Esophagus mucosa (tissue), 1 donor: ENCODE data around the gene TBC1D22A. TPM values are rescaled to one million over a fixed set of nuclear protein-coding genes. Genes with fewer than 3 reads are reported as not detected.

Source experiments
- ATAC-seq: fragments of 200-7000 bp; cut with Tn5 transposase; one replicate; pipeline ENCODE4 v1.9.1; 2020
- total RNA-seq: library from RNA; stranded (reverse); gene quantifications from one replicate; pipeline ENCODE4 v1.2.4, GENCODE V29; 2023
- donor health status: DM: yes; HTN: yes; CAD: no.

TBC1D22A gene
- total RNA-seq, 1 donor from 2014 or later = 21.4 TPM

DNA sequence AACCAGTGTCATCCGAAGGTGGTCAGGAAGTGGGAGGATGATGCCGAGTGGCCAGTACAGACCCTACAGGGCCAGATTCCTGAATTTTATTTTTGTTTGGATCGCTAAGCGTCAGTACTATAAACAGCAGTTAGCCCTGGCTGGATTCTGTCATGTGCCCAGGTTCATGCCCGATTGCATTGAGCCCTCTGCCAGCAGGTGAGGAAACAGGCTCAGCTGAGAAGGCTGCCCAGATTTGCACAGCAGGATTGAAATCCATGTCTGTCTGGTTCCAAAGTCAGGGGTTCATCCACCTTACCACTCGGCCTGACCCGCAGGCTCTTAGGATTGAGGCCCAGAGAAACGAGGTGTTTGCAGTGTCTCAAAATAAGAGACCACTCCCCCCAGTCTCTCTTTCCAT lies 9.1 kb upstream of the TBC1D22A start:
- no peak for ATAC-seq

DNA sequence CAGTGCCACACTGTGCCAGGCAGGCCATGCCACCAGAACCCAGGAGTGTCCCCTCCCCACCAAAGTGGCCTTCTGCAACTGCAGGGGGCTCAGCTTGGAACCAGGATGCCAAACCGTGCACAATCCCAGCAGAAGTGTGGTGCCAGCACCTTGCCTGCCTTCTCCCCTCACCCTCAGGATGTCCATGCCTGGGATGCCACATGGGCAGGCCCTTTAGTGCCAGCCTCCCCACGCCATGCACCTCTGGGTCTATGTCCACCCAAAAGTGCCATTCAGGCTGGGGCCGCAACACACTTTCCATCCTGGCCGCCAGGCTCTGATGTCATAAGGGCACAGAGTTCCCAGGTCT lies 8.7 kb upstream of the TBC1D22A start:
- ATAC-seq = no peak

DNA sequence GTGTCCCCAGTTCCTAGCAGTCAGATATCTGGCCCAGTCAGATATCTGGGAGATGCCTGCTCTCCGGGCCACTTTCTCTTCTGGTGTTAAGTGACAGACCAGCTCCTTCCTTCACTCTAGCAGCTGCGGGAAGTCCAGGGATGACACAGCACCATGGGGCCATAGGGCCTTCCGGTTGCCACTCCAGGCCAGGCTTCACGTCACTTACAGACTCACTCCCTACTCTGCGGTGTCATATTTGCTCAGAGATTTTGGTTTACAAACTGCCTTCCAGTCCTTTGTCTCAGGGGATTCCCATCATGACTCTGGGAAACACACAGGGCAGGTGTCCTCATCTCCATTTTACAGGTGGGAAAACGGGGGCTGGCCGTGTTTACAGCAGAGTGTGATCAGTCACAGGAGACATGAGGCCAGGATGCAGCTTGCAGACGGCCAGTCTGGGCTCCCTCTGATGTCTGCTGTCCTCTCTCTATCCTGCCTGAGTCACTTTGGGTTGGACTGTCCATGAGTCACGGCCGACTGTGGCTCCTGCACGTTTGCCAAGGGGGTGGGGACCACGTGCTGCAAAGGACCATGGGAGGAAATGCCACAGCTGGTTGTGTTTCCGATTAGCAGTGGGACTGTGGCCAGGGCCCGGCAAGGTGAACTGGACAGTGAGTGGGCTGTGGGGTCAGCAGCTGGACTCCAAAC lies 8.2 kb upstream of the TBC1D22A start:
- peak; percentile 89 for ATAC-seq

DNA sequence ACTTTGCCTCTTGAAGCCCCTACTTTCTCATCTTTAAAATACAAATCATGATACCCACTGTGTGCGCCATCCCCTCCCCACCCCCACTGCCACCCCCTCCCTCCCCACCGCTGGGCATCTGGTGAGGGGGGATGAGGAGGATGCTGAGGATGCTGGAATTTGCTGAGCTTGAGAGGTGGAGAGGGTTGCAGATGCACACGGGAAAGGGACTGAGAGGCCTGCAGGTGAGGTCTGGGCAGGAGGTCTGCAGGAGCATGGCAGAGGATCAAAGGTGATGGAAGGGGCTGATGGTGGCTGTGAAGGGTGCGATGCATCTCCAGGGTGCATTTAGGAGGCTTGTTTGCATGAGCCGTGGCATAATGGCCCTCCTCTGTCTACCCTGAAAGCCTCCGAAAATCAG lies 7.6 kb upstream of the TBC1D22A start:
- no peak for ATAC-seq

DNA sequence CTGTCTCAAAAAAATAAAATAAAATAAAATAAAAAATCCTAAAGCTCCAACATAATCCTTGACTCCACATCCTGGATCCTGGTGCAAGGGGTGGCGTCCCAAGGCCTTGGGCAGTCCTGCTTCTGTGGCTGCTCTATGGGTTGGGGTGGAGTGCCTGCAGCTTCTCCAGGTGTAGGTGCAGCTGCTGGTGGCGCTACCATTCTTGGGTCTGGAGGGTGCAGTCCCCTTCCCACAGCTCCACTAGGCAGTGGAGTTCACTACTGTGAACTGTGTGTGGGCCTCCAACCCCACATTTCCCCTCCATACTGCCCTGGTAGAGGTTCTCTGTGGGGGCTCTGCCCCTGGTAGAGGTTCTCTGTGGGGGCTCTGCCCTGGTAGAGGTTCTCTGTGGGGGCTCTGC lies 6.9 kb upstream of the TBC1D22A start:
- ATAC-seq = no peak

DNA sequence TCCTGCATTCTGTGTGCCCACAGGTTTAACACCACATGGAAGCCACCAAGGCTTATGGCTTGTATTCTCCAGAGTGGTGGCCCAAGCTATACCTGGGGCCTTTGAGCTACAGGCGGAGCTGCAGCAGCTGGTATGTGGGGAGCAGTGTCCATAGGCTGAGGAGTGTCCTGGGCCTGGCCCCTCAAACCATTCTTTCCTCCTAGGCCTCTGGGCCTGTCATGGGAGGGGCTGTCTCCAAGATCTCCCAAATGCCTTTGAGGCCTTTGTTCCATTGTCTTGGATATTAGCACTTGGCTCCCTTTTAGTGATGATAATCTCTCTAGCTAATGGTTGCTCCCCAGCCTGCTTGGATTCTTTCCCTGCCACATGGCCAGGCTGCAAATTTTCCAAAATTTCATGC lies 6.4 kb upstream of the TBC1D22A start:
- no peak for ATAC-seq

DNA sequence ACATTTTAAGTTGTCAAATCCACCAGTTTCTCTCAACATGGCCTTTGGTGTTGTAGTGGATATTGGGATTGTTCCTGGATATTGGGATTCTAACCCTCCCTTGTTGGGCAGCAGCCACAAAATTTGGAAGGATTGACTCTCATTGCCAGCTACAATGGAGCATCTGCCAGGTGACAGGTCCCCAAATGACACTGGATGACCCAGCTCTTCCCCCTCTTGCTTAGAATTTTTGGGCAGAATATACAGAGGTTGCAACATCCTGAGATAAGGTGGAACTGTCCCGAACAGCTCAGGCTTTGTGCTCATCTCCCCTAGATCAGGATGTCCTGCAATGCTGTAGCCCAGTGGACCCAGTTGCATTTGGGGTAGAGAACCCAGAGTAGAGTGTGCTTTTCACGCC lies 5.3 kb upstream of the TBC1D22A start:
- ATAC-seq = no peak

DNA sequence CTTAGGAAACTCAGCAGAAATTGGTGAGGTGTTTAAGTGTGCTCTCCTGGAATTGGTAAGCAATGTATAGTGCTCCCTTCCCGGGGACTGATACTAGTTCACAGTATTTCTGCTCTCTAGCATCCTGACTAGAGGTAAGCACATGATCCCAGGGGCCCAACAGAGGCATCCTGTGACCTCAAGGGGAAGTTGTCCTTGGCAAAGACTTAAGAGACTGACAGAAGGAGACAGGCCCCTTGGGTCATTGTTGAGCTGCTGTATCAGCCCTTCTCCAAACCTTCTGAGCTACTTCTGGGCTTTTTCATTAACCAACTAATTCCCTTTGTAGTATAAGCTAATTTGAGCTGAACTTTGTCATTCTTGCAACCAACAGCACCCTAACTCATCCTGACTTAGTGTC lies 4.3 kb upstream of the TBC1D22A start:
- ATAC-seq = no peak

DNA sequence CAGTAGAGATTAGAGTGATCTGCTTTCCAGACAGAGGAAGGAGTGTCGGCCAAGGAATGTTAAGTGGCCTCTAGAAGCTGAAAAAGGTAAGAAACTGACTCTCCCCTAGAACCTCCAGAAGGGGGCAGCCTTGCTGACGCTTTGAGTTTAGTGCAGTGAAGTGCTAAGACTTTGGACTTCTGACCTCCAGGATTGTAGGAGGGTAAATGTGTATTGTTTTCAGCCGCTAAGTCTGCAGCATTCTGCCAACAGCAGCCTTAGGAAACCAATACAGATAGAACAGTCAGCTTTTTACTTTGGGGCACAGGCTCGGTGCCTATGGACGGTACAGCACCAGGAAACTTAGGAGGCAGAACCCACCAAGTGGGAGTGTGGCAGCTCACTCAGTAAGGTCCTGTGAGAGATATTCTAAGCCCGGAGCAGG lies 3.6 kb upstream of the TBC1D22A start:
- no peak for ATAC-seq

DNA sequence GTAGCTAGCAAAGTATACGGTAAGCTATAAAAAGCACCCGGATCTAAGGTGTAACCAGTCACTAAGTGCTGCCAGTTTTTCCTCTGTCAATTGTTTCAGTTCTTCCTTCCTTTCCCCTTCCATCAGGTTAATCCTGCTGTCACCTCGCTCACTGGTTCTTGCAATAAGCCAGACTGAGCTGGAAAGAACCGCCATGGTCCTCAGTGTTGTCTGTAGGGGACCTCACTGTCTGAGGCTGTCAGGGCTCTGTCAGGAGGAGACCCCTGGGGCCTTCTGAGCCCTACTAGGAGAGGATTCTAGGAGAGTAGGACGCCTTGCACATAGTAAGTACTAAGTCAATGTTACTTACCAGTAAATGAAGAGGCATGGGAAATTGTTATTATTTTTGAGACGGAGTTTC lies 1.4 kb upstream of the TBC1D22A start:
- ATAC-seq = no peak

DNA sequence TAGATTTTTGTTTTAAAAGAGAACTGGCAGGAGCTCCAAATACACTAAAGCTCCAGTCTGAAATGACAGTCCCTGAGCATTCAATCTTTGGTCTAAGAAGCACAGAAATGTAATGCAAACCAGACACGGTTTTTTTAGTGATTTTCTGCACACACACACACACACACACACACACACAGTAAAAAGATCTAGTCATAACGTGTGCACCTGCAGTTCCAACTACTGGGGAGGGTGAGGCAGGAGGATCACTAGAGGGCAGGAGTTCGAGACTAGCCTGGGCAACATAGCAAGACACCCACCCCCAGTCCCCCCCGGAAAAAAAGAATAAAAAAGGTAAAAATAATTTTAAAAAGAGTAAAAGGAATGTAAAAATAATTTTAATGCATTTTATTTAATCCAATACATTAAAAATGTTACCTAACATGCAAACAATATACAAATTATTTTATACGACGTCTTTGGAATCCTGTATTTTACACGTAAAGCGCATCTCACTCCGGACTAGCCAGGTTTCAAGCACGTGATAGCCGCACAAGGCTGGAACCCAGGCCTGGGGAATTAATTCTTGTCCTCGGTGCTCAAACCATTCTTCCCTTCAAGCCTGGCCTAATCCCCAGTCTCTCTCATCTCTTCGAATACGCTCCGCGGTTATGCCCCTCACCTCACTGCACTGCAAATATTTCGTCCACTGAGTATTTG lies 762 bp upstream of the TBC1D22A start:
- no peak for ATAC-seq

DNA sequence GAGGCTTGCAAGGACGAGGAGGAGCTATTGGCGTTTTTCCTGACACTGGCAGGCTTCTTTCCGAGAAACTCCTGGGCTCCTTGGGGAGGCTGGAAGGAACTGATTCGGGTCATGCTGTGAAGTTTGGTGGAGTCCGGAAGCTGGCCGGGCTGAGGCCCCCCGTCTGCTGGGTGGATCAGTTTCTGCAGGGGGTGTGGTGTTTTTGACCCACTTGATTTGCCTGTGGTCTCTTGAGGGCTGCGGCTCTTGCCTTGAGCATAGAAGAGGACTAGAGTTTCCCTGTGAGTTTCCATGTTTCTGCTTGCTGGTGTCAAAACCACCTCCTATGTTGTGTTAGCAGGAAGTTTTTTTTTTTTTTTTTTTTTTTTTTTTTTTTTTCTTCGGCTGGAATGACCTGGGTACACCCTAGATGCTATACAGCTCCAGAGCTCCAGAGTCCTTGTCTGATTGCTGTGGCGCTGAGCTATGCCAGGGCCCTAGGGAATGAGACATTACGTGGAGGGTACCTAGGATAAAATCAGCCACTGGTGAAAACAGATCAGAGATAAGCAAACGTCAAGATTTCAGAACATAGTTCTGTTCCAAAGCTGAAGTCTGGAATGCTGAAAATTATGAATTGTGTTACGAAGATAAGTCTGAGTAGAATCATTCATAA lies 728 bp downstream of the TBC1D22A start:
- peak; percentile 43 for ATAC-seq

DNA sequence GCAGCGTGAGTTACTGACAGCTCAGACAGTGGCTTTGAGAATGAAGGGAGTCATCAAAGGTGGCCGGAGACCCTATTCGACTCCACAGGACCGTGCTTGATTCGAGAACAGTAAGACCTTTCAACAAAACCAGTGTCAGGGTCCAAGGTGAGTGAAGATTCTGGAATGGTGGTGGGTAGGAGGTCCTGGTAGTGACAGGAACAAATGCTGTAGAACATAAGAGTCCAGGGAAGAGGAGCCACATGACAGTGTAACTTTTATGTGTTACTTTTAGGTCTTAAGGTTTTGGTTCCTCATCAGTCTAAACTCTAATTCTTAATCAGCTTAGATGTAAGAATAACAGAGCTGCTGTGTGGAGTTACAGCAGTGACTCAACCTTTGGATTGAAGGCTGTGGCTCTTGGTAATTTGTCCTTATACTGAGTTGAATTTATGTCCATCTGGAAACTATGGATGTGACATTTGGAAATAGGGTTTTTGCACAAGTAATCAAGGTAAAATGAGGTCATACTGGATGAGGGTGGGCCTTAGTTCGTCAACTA lies 1.8 kb downstream of the TBC1D22A start:
- ATAC-seq = no peak

DNA sequence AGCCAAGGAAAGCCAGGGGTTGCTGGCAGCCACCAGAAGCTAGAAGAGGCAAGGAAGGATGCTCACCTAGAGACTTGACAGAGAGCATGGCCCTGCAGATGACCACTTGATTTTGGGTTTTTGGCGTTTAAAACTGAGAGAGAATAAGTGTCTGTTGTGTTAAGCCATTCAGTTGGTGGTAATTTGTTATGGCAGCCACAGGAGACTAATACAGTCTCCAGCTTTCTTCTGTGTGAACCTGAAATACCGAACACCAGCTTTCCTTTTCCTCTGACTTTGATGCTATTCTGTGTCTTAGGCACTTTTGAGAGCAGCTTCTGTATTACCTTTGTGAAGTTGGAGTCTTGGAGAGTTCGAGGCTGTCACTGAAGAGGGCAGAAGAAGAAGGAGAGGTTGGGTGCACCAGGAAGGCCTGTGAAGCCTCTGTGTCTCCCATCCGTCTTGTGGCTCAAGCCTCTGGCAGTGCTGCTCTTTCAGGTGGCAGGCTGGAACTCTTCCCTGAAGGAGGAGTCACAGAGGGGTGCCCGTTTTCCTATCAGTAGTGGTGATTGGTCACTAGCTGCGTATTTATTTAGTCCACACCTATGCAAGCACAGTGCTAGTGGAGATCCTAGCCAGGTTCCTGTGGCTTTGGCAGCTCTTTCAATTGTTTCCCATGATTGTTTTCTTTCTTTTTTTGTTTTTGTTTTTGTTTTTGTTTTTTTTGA lies 2.5 kb downstream of the TBC1D22A start:
- ATAC-seq = no peak

DNA sequence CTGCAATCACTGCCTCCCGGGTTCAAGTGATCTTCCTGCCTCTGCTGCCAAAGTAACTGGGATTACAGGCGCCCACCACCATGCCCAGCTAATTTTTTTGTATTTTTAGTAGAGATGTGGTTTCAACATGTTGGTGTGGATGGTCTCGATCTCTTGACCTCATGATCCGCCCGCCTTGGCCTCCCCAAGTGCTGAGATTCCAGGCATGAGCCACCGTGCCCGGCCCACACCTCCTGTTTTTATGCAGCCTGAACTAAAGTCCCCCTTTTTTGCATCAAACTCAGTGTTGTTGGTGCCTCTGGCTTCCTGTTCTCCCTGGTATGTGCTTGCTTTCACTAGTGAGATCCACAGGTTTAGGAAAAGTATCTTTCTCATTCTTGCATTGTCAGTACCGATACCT lies 4.2 kb downstream of the TBC1D22A start:
- no peak for ATAC-seq

DNA sequence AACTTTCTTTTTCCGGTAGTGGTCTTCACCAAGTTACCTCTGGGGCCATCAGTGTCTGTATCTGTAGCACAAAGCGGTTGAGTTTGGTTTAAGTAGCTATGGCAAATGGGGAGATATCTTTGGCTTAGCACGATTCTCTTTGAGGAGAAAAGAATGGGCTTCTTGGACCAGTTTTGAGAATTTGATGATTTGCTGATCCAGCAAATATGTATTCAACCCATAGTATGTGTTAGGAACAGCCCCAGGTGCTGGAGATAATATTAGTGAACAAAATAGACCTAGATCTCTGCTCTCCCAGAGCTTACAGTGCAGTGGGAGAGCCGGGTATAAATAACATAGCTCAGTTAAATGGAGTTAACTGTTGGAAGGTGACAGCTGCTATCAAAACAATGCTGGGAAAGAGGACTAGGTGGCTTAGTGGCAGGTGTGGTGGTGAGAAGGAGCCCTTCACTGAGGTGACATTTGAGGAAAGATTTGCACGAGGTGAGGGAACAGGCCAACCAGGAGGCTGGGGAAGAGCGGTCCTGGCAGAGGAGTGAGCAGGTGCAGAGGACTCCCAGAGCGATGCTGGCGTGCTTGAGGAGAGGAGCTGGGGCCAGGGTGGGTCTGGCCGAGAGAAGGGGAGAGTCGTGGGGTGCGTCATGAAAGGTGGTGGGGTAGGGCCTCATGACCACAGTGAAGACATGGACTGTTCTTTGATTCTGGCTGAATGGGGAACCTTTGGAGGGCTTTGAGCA lies 5.0 kb downstream of the TBC1D22A start:
- no peak for ATAC-seq

DNA sequence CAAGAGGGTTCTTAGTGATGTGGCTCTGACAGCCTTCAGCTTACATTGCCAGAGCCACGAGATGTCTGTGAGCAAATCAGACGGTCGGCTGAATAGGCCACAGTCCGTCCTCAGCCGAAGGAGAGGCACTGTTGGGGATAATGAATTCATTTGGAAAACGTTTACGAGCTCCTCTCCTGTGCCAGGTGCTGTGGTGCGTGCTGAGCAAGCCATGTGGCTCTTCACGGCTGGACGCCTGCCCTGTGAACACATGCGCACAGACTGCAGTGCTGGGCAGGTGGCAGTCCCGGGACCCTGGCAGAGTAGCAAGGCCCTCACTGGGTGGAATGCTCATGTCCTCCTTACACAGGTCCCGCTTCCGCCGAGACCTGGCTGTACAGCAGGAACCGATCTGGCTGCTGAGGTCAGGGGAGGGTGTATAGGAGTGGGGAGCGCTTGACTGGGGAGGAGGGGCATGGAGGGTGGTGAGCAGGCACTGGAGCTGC lies 6.8 kb downstream of the TBC1D22A start:
- ATAC-seq = no peak

DNA sequence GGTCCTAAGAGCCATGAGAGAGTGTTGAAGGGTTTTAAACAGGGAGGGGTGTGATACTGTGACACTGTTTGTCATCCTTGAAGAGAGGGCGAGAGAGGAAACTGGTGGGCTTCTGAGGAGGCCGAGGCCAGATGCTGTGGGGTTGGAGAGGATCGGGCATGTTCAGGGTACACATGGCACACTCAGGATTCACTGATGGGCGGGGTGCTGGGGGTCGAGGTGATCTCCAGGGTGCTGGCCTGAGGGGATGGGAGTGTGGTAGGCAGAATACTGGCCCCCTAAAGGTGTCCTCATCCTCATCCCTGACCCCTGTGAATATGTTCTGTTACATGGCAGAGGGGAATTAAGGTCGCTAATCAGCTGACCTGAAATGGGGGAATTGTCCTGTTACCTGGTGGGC lies 7.3 kb downstream of the TBC1D22A start:
- ATAC-seq = no peak

DNA sequence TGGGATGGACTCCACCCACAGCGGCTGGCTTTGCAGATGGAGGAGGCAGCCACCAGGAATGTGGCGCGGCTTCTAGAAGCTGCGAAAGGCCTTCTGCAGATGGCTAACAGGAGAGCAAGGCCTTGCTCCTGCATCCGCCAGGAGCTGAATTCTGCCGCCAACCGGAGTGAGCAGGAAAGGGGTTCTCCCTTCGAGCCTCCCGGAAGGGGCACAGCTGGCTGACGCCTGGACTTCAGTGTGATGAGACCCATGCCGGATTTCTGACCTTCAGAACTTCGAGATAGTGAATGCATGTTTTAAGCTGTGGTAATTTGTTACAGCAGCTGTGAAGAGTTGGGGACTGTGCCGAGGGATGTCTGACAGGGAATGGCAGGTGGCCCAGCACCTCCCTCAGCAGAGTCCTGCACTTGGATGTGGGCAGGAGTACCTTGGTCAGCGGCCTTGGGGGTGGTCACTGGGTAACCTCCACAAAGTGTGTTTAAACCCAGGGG lies 7.7 kb downstream of the TBC1D22A start:
- ATAC-seq = no peak

DNA sequence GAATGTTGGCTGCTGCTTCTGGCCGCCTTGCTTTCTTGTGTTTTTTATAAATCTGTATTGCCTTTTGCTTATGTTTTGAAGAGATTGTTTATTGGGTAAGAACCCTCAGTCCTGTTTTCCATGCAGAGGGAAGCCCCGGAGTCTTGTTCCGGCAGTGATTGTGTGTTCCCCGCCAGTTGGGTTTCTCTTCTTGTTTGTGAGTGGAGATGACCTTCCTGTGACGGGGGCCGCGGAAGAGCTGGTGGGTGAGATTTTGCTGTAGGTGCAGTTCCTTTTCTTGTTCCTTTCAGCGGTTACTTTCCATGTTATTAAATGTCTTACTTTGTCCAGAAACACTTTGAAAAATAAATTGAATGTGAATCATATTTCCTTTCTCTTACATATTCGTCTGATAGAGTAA lies 8.3 kb downstream of the TBC1D22A start:
- no peak for ATAC-seq

DNA sequence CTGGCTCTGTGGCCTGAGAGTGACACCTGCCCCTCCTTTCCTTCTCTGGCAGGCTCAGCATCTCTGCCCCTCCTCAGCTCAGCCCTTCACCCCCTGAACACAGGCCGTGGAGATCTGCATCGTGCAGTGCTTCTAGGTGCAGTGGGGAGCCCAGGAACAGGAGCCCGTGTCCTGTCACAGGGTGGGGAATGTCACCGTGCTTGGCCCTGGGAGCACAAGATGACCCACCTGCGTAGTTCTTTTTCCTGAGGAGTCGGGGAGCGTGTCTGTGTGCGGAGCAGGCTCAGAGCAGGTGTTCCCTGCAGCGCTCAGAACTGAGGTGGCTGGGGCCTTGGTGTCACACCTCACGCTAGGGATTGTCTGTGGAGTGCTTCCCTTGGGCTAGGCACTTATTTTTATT lies 10.6 kb downstream of the TBC1D22A start:
- ATAC-seq = no peak
